HepG2 (cell line): ENCODE results near the gene CAPN11. TPM values are rescaled to one million over a fixed set of nuclear protein-coding genes. Genes with fewer than 3 reads are reported as not detected.

ENCODE experiments used
- CCDC6 ChIP-seq: sonication (generic); formaldehyde crosslinking; IDR thresholded peaks from 2 replicates; pipeline ENCODE4 v1.8.1; 2022; ENCODE audit warnings: mild to moderate bottlenecking, missing genetic modification reagents, moderate library complexity
- CEBPG ChIP-seq: IDR thresholded peaks from 2 replicates; pipeline ENCODE4 v1.6.1; 2016
- CHCHD3 ChIP-seq: sonication (generic); formaldehyde crosslinking; IDR thresholded peaks from 2 replicates; pipeline ENCODE4 v1.8.0; 2022; ENCODE audit warnings: mild to moderate bottlenecking, missing genetic modification reagents, moderate library complexity
- FOXO1 ChIP-seq: sonication (generic); formaldehyde crosslinking; IDR thresholded peaks from 2 replicates; pipeline ENCODE4 v1.4.0; 2020; ENCODE audit warnings: missing genetic modification reagents
- GMEB1 ChIP-seq: sonication (generic); formaldehyde crosslinking; IDR thresholded peaks from 2 replicates; pipeline ENCODE4 v1.5.1; 2020; ENCODE audit warnings: missing genetic modification reagents, mild to moderate bottlenecking, borderline replicate concordance
- HNRNPK ChIP-seq: fragments of 200-400 bp; formaldehyde crosslinking; IDR thresholded peaks from 2 replicates; pipeline ENCODE4 v1.6.1; 2018; ENCODE audit warnings: low read length, low read depth, moderate library complexity, mild to moderate bottlenecking; ENCODE audit not compliant: poor library complexity, severe bottlenecking
- MIXL1 ChIP-seq: IDR thresholded peaks from 2 replicates; pipeline ENCODE4 v1.6.1; 2016
- NFKB2 ChIP-seq: sonication (generic); formaldehyde crosslinking; IDR thresholded peaks from 2 replicates; pipeline ENCODE4 v1.4.0; 2020; ENCODE audit warnings: missing genetic modification reagents, borderline replicate concordance
- PAXIP1 ChIP-seq: sonication (generic); formaldehyde crosslinking; conservative IDR thresholded peaks from 2 replicates; pipeline ENCODE4 v1.4.0; 2020; ENCODE audit warnings: mild to moderate bottlenecking, missing genetic modification reagents, moderate library complexity
- POLR2G ChIP-seq: fragments of 200-400 bp; formaldehyde crosslinking; IDR thresholded peaks from 2 replicates; pipeline ENCODE4 v1.6.1; 2018; ENCODE audit warnings: mild to moderate bottlenecking, low read depth, low read length, moderate library complexity
- SMC3 ChIP-seq: IDR thresholded peaks from 2 replicates; pipeline ENCODE4 v1.6.1; 2011; ENCODE audit warnings: low read length, improper control_type of control experiment
- ZBTB7B ChIP-seq: sonication (generic); formaldehyde crosslinking; IDR thresholded peaks from 2 replicates; pipeline ENCODE4 v1.4.0; 2020; ENCODE audit warnings: missing genetic modification reagents
- ZNF142 ChIP-seq: sonication (generic); formaldehyde crosslinking; IDR thresholded peaks from 2 replicates; pipeline ENCODE4 v1.4.0; 2020; ENCODE audit warnings: missing genetic modification reagents
- ZNF274 ChIP-seq: sonication (generic); formaldehyde crosslinking; IDR thresholded peaks from 2 replicates; pipeline ENCODE4 v1.5.1; 2020; ENCODE audit warnings: mild to moderate bottlenecking, missing genetic modification reagents
- ZNF3 ChIP-seq: IDR thresholded peaks from 2 replicates; pipeline ENCODE4 v1.7.0; 2017; ENCODE audit warnings: inconsistent platforms
- ZNF362 ChIP-seq: sonication (generic); formaldehyde crosslinking; IDR thresholded peaks from 2 replicates; pipeline ENCODE4 v1.4.0; 2020; ENCODE audit warnings: missing genetic modification reagents, mild to moderate bottlenecking, borderline replicate concordance
- ZNF432 ChIP-seq: sonication (generic); formaldehyde crosslinking; IDR thresholded peaks from 2 replicates; pipeline ENCODE4 v1.5.0; 2020; ENCODE audit warnings: missing genetic modification reagents, mild to moderate bottlenecking, borderline replicate concordance
- ZNF550 ChIP-seq: sonication (generic); formaldehyde crosslinking; IDR thresholded peaks from 2 replicates; pipeline ENCODE4 v1.4.0; 2020; ENCODE audit warnings: mild to moderate bottlenecking, missing genetic modification reagents, borderline replicate concordance
- polyA plus RNA-seq, 8 experiments: library from polyadenylated mRNA; depleted of rRNA in 3 of 8; stranded (reverse) in 7 of 8; unstranded in 1 of 8; fragments of >200 nt; fragmentation: Illumina TruSeq in 4 of 8; extraction: Trizol in 4 of 8; gene quantifications; 2 replicates each; pipeline versions ENCODE4 v1.2.1 to v1.2.3, GENCODE V29; 2011 to 2016; ENCODE audit warnings: low read depth in 4 of 8, missing spikeins in 1 of 8, mixed read lengths in 1 of 8; ENCODE audit not compliant: insufficient read depth in 1 of 8
- total RNA-seq, 5 experiments: library from RNA; depleted of rRNA; stranded (reverse); fragments of >200 nt; fragmentation: Illumina TruSeq; extraction: Trizol; gene quantifications; 2 replicates each; pipeline ENCODE4 v1.2.3, GENCODE V29; 2016; ENCODE audit warnings: low read depth in 1 of 5

The CAPN11 gene
- total and polyA plus RNA-seq, 2 of the 13 experiments (the other 11 are each of a cell fraction or from before 2014, with no cell fraction given) = 0.07 to 0.11 TPM

- TF ChIP-seq ZNF142 (no peak), ZBTB7B (CRISPR knock-in tag) (no peak), GMEB1 (no peak), ZNF3 (no peak), HNRNPK (no peak), ZNF362 (CRISPR knock-in tag) (peak; percentile 72; the same call in 1 of the 2 replicates), MIXL1 (CRISPR knock-in tag) (no peak), ZNF274 (CRISPR knock-in tag) (no peak), POLR2G (no peak), ZNF550 (CRISPR knock-in tag) (no peak), CCDC6 (CRISPR knock-in tag) (no peak), FOXO1 (CRISPR knock-in tag) (no peak), NFKB2 (no peak), CHCHD3 (CRISPR knock-in tag) (no peak), PAXIP1 (CRISPR knock-in tag) (peak; percentile 29; the same call in 1 of the 2 replicates), CEBPG (no peak), ZNF432 (CRISPR knock-in tag) (no peak), SMC3 (no peak)
These were observed 49.3 kb downstream of the CAPN11 start (continued) for GRCh38 chr6:44207966-44208365.
